ENCODE measurements around the gene TTC17. TPM values are rescaled to one million over a fixed set of nuclear protein-coding genes. Genes with fewer than 3 reads are reported as not detected.

Gene TTC17
- total and polyA plus RNA-seq, 9 of the 15 experiments (the other 6 are each of a cell fraction or from before 2014, with no cell fraction given), result 19.7 to 99.1 (median 53.3) TPM

- in situ Hi-C loops (cut with MboI), result no loop called here
- POLR2A ChIA-PET, result no interaction called here
- BruUV-seq (replicated peaks), result no TSS peak
Measured at GRCh38 chr11:43382614-43383013, 23.9 kb downstream of the TTC17 start.

More at GRCh38 chr11:43382614-43383013, 23.9 kb downstream of the TTC17 start:
- no peak overlapping the region for H3K27ac ChIP-seq (ENCODE audit: extremely low read depth, low read depth, low read length)
- H3K9me3 ChIP-seq (replicated peaks; ENCODE audit: control insufficient read depth, insufficient read depth, low read depth, low read length), result no peaks in the 10 kb centered on the region
- ATAC-seq (no peak), DNase-seq (ENCODE audit: extremely low read depth in 1 of 4, low spot score in 3 of 4) (no peak), FAIRE-seq (no peak)
- H3K4me2 ChIP-seq (ENCODE audit: insufficient read depth, low read length), result no peak overlapping the region
- WGBS (ENCODE audit: insufficient coverage, low coverage, missing lambda C conversion rate), result no CpG with 5 or more reads among the region's 1 CpG
- peaks cover 46% of the 10 kb centered on the region for H3K36me3 ChIP-seq (ENCODE audit: control insufficient read depth, insufficient read depth, low read length)
- H3K27me3 ChIP-seq (ENCODE audit: control insufficient read depth in 2 of 2, insufficient read depth in 2 of 2, low read length in 2 of 2), result no peaks in the 10 kb centered on the region
- H2AFZ ChIP-seq (ENCODE audit: low read depth, low read length), result no peak overlapping the region
- peaks cover 0 to 8% of the 10 kb centered on the region in 2 experiments; a peak in 3 of 5 replicates for H3K4me1 ChIP-seq (replicated peaks in 1 of 2; ENCODE audit: control insufficient read depth in 2 of 2, insufficient read depth in 2 of 2, low read length in 2 of 2)
- H3K4me3 ChIP-seq, result no peak overlapping the region
- 0 out of 2 replicates have a peak, but pooled peaks cover 5% of the 10 kb centered on the region for H4K20me1 ChIP-seq (replicated peaks; ENCODE audit: control insufficient read depth, insufficient read depth, low read length)
- intact Hi-C loops (cut with micrococcal nuclease), result no loop called here
- no peaks in the 10 kb centered on the region for H3K9me1 ChIP-seq (ENCODE audit: control insufficient read depth, insufficient read depth, low read length)
- CTCF ChIA-PET (ENCODE audit: low intra/inter-chr PET ratio), result no interaction called here
- TF ChIP-seq ZNF316 (IDR thresholded peaks at IDR 0.05) (peak; percentile 64), ZKSCAN3 (CRISPR knock-in tag; IDR thresholded peaks at IDR 0.05) (no peak), C11orf30 (IDR thresholded peaks at IDR 0.05; ENCODE audit: low read depth) (0 out of 2 replicates have a peak, but pooled peaks have one; percentile 20), PBX2 (CRISPR knock-in tag; IDR thresholded peaks at IDR 0.05; ENCODE audit: low read depth) (no peak), PBX2 (tag; conservative IDR thresholded peaks at IDR 0.05; ENCODE audit: low read depth) (no peak), NFRKB (IDR thresholded peaks at IDR 0.05; ENCODE audit: low read depth) (no peak), ZNF644 (tag; IDR thresholded peaks at IDR 0.05; ENCODE audit: low read depth) (no peak), ZNF695 (CRISPR knock-in tag; IDR thresholded peaks at IDR 0.05) (no peak), BCOR (IDR thresholded peaks at IDR 0.05) (no peak), TCFL5 (CRISPR knock-in tag; conservative IDR thresholded peaks at IDR 0.05) (no peak), SMARCC2 (IDR thresholded peaks at IDR 0.05; ENCODE audit: low read depth) (no peak), MAFG (tag; conservative IDR thresholded peaks at IDR 0.05) (peak; percentile 40)
- peaks cover 17% of the 10 kb centered on the region for H3K79me2 ChIP-seq (ENCODE audit: control insufficient read depth, insufficient read depth, low read length)
- H3K9ac ChIP-seq (ENCODE audit: insufficient read depth in 1 of 2, low read depth in 2 of 2, low read length in 2 of 2), result no peak overlapping the region

All from K562 (cell line).